Measurements from ENCODE around the gene METTL23. TPM values are rescaled to one million over a fixed set of nuclear protein-coding genes. Genes with fewer than 3 reads are reported as not detected.

Gene METTL23, protein sequence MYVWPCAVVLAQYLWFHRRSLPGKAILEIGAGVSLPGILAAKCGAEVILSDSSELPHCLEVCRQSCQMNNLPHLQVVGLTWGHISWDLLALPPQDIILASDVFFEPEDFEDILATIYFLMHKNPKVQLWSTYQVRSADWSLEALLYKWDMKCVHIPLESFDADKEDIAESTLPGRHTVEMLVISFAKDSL
- total RNA-seq = 35.7 and 36.3 TPM in 2 replicates
- long read RNA-seq, transcript METTL23-201 (5 exons, 1,155 nt) = minor isoform, 5 of 37 reads
- long read RNA-seq, transcript METTL23-204 (4 exons, 904 nt) = major isoform, 8 of 37 reads
- long read RNA-seq, transcript METTL23-212 (4 exons, 1,006 nt) = minor isoform, 6 of 37 reads
- long read RNA-seq, transcript METTL23-215 (5 exons, 1,171 nt) = minor isoform, 6 of 37 reads
- long read RNA-seq, partial matches to known transcripts = 4 of 37 reads
- long read RNA-seq, other reads (novel, unspliced or antisense) = 6 of 37 reads

DNA sequence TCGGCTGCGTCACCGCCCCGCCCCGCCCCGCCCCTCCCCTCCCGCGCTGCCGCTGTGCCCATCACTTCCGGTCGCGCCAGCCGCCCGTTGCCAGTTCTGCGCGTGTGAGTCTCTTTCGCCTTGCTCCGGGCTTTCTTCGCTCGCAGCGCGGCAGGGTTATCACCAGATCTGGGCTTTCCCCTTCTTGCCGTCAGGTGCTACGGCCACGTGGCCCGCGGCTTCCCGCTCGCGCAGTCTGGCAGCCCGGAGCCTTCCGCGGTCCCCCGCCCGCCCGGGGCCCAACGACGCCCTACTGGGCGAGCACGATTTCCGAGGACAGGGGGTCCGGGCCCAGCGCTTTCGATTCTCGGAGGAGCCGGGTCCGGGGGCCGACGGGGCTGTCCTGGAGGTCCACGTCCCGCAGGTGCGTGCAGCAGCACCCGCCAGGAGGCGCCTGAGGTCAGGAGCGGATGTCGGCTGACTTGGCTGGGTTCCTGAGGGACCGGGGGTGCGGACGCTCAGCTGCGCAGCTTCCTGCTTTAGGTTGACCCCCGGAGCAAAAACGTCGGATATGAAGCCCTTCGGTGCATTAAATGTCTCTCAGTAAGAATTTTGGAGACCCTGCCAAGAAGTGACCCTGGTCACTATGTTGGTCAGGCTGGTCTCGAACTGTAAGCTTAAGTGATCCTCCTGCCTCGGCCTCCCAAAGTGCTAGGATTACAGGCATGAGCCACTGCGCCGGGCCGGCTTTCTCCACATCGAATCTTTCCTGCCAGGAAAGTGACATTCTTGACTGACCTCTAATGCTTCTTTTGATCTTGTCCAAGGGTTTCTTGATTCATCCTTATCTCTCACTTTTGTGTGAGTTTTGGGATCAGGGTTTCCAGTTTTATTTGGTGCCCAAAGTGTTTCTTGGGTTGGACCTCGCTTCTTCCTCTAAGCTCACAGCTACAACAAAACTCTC is at the start of gene METTL23:
METTL23 (plus strand) TSS at position 64 of the 943 bp plus-strand sequence. CDS start 2,872 bp downstream, outside the sequence.
- no peaks in the 10 kb centered on the region for H3K9me3 Mint-ChIP-seq (ENCODE audit: unreplicated experiment)
- TF ChIP-seq, protein P1, sequence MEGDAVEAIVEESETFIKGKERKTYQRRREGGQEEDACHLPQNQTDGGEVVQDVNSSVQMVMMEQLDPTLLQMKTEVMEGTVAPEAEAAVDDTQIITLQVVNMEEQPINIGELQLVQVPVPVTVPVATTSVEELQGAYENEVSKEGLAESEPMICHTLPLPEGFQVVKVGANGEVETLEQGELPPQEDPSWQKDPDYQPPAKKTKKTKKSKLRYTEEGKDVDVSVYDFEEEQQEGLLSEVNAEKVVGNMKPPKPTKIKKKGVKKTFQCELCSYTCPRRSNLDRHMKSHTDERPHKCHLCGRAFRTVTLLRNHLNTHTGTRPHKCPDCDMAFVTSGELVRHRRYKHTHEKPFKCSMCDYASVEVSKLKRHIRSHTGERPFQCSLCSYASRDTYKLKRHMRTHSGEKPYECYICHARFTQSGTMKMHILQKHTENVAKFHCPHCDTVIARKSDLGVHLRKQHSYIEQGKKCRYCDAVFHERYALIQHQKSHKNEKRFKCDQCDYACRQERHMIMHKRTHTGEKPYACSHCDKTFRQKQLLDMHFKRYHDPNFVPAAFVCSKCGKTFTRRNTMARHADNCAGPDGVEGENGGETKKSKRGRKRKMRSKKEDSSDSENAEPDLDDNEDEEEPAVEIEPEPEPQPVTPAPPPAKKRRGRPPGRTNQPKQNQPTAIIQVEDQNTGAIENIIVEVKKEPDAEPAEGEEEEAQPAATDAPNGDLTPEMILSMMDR (IDR thresholded peaks at IDR 0.05) = peak; percentile 63
- H3K27ac Mint-ChIP-seq (ENCODE audit: unreplicated experiment) = peak within 1 kb of the TSS; percentile 97
- H3K4me3 Mint-ChIP-seq (ENCODE audit: unreplicated experiment) = peak within 1 kb of the TSS; percentile 95
- no peaks in the 10 kb centered on the region for H3K27me3 Mint-ChIP-seq (ENCODE audit: unreplicated experiment)
- peak; percentile 93 for DNase-seq (ENCODE audit: extremely low spot score, unreplicated experiment)
- H3K4me1 Mint-ChIP-seq (ENCODE audit: unreplicated experiment) = peaks cover 32% of the 10 kb centered on the region
- H3K36me3 Mint-ChIP-seq (ENCODE audit: unreplicated experiment) = peaks cover 17% of the 10 kb centered on the region

DNA sequence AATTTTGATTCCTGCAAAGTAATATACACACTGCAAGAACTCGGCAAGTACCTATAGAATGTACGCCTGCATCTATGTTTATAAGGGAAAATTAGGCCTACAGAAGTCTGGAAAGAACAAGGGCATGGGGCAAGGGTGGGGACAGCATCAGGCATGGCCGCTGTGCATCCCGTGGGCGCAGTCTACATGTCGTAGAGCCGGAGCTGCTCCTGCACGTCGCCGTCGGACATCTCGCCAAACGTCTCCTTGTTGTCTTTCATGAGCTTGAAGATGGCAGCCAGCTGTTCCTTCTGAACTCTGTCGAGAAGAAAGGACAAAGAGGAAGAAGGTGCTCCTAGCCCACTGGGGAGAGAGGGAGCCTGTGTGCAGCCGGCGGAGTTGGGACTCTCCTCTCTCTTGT is 49.2 kb upstream of the METTL23 start:
- H3K27ac Mint-ChIP-seq (ENCODE audit: unreplicated experiment) = no peak overlapping the region
- no peaks in the 10 kb centered on the region for H3K27me3 Mint-ChIP-seq (ENCODE audit: unreplicated experiment)
- peaks cover 3% of the 10 kb centered on the region for H3K9me3 Mint-ChIP-seq (ENCODE audit: unreplicated experiment)
- peaks cover 27% of the 10 kb centered on the region for H3K36me3 Mint-ChIP-seq (ENCODE audit: unreplicated experiment)
- TF ChIP-seq, protein P1 (IDR thresholded peaks at IDR 0.05) = no peak
- no peak for DNase-seq (ENCODE audit: extremely low spot score, unreplicated experiment)
- H3K4me3 Mint-ChIP-seq (ENCODE audit: unreplicated experiment) = no peak overlapping the region
- peaks cover 28% of the 10 kb centered on the region for H3K4me1 Mint-ChIP-seq (ENCODE audit: unreplicated experiment)

DNA sequence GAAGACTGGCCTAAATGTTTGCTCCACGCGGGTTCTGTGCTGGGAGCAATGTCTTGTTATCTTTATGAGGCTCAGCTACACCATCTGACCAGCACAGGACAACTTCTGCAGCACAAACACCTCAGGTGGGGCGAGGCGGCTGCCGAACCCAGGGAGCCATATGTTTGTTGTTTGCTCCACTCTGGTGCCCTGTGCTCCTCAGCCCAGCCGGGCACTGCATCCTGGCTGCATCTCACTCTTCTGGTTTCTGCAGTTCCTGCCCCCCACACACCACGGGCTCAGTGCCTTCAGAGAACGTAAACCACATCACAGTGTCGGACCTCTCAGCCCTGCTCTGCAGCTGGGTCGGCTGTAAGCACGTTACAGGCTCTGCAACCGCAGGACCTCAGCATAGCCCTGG is 48.3 kb upstream of the METTL23 start:
- no peaks in the 10 kb centered on the region for H3K9me3 Mint-ChIP-seq (ENCODE audit: unreplicated experiment)
- H3K4me1 Mint-ChIP-seq (ENCODE audit: unreplicated experiment) = peaks cover 33% of the 10 kb centered on the region
- no peaks in the 10 kb centered on the region for H3K27me3 Mint-ChIP-seq (ENCODE audit: unreplicated experiment)
- peaks cover 24% of the 10 kb centered on the region for H3K36me3 Mint-ChIP-seq (ENCODE audit: unreplicated experiment)
- no peak for DNase-seq (ENCODE audit: extremely low spot score, unreplicated experiment)
- H3K4me3 Mint-ChIP-seq (ENCODE audit: unreplicated experiment) = no peak overlapping the region
- TF ChIP-seq, protein P1 (IDR thresholded peaks at IDR 0.05) = no peak
- H3K27ac Mint-ChIP-seq (ENCODE audit: unreplicated experiment) = no peak overlapping the region

DNA sequence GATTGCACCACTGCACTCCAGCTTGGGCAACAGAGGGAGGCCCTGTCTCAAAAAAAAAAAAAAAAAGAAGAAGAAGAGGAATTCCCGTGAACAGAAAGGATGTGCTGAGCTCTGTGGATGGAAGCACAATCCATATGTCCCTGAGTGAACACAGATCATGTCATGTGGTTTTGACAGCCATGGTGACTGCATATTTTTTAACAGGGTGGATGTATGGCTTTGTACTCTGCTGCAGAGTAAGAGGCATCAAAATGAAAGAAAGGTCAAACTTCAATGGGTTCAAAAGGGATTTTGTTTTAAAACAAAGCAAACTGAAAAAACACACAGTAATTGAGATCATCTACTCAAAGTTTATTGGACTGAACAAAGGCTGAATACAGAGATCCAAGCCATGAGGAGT is 47.4 kb upstream of the METTL23 start:
- Mint-ChIP-seq H3K36me3 (ENCODE audit: unreplicated experiment) (peaks cover 28% of the 10 kb centered on the region), H3K4me3 (ENCODE audit: unreplicated experiment) (no peak overlapping the region), H3K9me3 (ENCODE audit: unreplicated experiment) (no peaks in the 10 kb centered on the region), H3K27me3 (ENCODE audit: unreplicated experiment) (no peaks in the 10 kb centered on the region), H3K27ac (ENCODE audit: unreplicated experiment) (no peak overlapping the region), H3K4me1 (ENCODE audit: unreplicated experiment) (peaks cover 32% of the 10 kb centered on the region)
- TF ChIP-seq, protein P1 (IDR thresholded peaks at IDR 0.05) = no peak
- DNase-seq (ENCODE audit: extremely low spot score, unreplicated experiment) = no peak

Data from osteocyte (in vitro differentiated cells).